Lower lobe of right lung (tissue), 2 donors: ENCODE results near the gene RNPEPL1. TPM values are rescaled to one million over a fixed set of nuclear protein-coding genes. Genes with fewer than 3 reads are reported as not detected.

Experiments used
- ATAC-seq, 2 donors: fragments of 200-7000 bp; cut with Tn5 transposase; one replicate each; pipeline ENCODE4 v1.9.1; 2020 to 2022; ENCODE audit warnings: mild to moderate bottlenecking in 2 of 2, moderate library complexity in 2 of 2
- DNase-seq: peaks from one replicate; pipeline ENCODE4 v3.0.0-alpha.2; 2020
- H3K27ac ChIP-seq: fragments of 200-600 bp; one replicate; pipeline ENCODE4 v1.8.0; 2022
- H3K27me3 ChIP-seq: fragments of 200-600 bp; one replicate; pipeline ENCODE4 v1.8.0; 2022; ENCODE audit warnings: low read depth
- H3K36me3 ChIP-seq: fragments of 200-600 bp; one replicate; pipeline ENCODE4 v1.8.0; 2022; ENCODE audit warnings: mild to moderate bottlenecking
- H3K4me1 ChIP-seq: fragments of 200-600 bp; one replicate; pipeline ENCODE4 v1.8.0; 2022
- H3K4me3 ChIP-seq: fragments of 200-600 bp; one replicate; pipeline ENCODE4 v1.8.0; 2022; ENCODE audit warnings: mild to moderate bottlenecking
- H3K9me3 ChIP-seq: fragments of 200-600 bp; one replicate; pipeline ENCODE4 v1.8.0; 2022
- intact Hi-C: fragments of 100-400 bp; cut with DNase I; formaldehyde crosslinking; loops from one replicate; pipeline ENCODE4 v1.11.0; 2022
- total RNA-seq: library from RNA; stranded (reverse); fragmentation: NEBNext Ultra II Directional; extraction: Animal tissue kit (Norgen Biotek cat#: 25700); gene quantifications from one replicate; pipeline ENCODE4 v1.2.1, GENCODE V29; 2021
- TF ChIP-seq, protein P1 (sequence below): fragments of 200-600 bp; IDR thresholded peaks from one replicate; pipeline ENCODE4 v1.8.0; 2022; ENCODE audit warnings: antibody characterized with exemption, mild to moderate bottlenecking
- donor health status: DM: no; HTN: yes; CAD: no; lungs with severe emphysema.

The RNPEPL1 gene
- total RNA-seq, 1 donor from 2014 or later = 102 TPM

DNA sequence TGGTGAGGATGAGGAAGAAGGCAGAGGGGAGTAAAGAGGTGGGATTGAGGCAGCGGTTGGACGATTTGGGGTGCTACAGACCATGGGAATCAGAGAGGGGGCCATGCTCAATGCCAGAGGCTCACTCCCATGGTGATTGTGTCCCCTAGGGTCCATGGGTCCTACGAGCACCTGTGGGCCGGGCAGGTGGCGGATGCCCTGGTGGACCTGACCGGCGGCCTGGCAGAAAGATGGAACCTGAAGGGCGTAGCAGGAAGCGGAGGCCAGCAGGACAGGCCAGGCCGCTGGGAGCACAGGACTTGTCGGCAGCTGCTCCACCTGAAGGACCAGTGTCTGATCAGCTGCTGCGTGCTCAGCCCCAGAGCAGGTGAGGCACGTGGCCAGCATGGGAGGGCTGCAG is 23.5 kb downstream of the RNPEPL1 start:
- ATAC-seq = no peak
- peak; percentile 39 for DNase-seq
- Histone ChIP-seq H3K27me3 (no peaks in the 10 kb centered on the region), H3K4me3 (no peak overlapping the region), H3K27ac (no peak overlapping the region), H3K36me3 (peaks cover 69% of the 10 kb centered on the region), H3K9me3 (no peaks in the 10 kb centered on the region), H3K4me1 (peaks cover 15% of the 10 kb centered on the region)
- intact Hi-C loops = no loop called here
- TF ChIP-seq, protein P1, sequence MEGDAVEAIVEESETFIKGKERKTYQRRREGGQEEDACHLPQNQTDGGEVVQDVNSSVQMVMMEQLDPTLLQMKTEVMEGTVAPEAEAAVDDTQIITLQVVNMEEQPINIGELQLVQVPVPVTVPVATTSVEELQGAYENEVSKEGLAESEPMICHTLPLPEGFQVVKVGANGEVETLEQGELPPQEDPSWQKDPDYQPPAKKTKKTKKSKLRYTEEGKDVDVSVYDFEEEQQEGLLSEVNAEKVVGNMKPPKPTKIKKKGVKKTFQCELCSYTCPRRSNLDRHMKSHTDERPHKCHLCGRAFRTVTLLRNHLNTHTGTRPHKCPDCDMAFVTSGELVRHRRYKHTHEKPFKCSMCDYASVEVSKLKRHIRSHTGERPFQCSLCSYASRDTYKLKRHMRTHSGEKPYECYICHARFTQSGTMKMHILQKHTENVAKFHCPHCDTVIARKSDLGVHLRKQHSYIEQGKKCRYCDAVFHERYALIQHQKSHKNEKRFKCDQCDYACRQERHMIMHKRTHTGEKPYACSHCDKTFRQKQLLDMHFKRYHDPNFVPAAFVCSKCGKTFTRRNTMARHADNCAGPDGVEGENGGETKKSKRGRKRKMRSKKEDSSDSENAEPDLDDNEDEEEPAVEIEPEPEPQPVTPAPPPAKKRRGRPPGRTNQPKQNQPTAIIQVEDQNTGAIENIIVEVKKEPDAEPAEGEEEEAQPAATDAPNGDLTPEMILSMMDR = no peak

DNA sequence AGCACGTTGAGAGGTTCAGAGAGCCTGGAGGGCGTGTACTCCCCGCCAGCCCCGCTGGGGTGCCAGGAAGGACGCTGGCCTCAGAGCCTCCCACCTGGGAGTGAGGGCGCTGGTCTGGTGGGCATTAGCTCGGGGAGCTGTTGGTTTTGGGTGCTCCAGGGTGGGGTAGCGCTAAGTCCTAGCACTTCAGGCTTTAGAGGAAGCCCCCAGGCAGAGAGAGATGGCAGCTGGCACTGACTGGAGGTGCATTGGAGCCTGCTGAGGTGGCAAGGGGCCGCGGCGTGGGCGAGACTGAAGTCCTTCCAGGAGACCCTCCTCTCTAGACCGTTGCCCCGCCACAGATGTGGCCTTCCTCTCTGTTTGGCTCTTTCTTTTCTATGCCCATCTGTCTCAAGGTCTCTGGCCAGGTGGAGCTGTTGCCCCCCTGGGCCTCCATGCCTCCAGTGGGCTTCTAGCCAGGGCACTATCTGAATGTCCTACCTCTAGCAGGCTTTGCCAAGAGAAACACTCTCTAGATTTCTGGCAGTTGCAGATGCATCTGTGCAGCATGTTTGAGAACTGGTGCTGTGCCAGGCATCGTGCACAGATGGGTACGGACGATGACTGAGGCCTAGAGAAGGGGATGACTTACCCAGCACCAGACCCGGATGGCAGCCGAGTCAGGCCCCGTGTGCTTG is 24.9 kb downstream of the RNPEPL1 start:
- DNase-seq (peak; percentile 30), ATAC-seq (no peak)
- TF ChIP-seq, protein P1 = no peak
- intact Hi-C loops = no loop called here
- Histone ChIP-seq H3K9me3 (no peaks in the 10 kb centered on the region), H3K36me3 (peaks cover 82% of the 10 kb centered on the region), H3K27me3 (no peaks in the 10 kb centered on the region), H3K27ac (no peak overlapping the region), H3K4me3 (no peak overlapping the region), H3K4me1 (peaks cover 4% of the 10 kb centered on the region)

DNA sequence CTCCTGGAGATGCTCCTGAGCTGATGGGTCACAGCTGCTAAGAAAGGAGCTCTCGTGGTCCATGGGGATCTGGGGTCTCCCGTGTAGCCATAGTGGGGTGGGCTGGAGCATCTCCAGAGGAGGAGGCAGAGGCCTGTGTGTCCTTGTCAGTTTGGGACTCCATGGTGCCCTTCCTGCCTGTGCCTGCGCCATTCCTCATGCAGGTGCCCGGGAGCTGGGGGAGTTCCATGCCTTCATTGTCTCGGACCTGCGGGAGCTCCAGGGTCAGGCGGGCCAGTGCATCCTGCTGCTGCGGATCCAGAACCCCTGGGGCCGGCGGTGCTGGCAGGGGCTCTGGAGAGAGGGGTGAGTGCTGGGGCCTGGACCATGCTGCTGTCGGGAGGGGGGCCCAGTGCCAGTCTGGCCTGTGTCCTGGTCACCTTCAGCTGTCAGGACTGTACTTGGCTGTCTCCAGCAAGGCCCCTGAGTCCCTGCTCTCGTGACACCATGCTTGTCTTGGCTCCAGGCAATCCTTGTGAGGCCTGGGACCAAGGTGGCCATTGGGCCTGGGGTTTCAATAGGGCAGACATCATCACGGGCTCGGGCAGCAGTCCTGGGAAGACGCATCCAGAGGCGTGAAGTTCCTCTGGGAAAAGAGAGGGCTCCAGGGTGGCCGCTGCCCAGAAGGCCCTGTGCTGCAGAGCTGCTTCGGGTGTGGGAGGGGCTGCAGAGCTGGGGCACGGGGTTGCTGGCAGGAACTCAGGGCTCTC is 25.6 kb downstream of the RNPEPL1 start:
- DNase-seq (peak; percentile 35), ATAC-seq (no peak)
- H3K27me3 ChIP-seq = no peaks in the 10 kb centered on the region
- TF ChIP-seq, protein P1 = no peak
- no peak overlapping the region for H3K4me3 ChIP-seq
- H3K36me3 ChIP-seq = peaks cover 89% of the 10 kb centered on the region
- H3K9me3 ChIP-seq = no peaks in the 10 kb centered on the region
- H3K4me1 ChIP-seq = no peaks in the 10 kb centered on the region
- intact Hi-C loops = no loop called here
- H3K27ac ChIP-seq = no peak overlapping the region

DNA sequence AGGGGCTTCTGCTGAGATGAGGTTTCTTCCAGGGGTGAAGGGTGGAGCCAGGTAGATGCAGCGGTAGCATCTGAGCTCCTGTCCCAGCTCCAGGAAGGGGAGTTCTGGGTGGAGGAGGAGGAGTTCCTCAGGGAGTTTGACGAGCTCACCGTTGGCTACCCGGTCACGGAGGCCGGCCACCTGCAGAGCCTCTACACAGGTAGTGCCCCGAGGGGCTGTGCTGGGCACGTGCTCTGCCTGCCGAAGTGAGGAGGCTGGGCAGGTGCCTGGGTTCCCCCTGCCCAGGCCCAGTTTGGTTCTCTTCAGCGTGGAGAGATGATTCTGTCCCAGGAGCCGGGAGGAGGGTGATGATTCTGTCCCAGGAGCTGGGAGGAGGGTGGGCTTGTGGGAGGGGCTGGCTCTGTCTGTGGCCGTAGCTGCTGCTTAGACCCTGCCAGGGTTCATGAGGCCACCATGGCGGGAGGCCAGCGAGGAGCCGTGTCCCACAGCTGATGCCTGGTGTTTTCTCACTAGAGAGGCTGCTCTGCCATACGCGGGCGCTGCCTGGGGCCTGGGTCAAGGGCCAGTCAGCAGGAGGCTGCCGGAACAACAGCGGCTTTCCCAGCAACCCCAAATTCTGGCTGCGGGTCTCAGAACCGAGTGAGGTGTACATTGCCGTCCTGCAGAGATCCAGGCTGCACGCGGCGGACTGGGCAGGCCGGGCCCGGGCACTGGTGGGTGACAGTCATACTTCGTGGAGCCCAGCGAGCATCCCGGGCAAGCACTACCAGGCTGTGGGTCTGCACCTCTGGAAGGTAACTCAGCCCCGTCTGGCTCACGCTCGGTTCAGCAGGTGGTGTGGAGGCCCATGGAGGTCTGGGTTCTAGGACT is 26.5 kb downstream of the RNPEPL1 start:
- Histone ChIP-seq H3K27ac (no peak overlapping the region), H3K9me3 (no peaks in the 10 kb centered on the region), H3K4me3 (no peak overlapping the region), H3K27me3 (no peaks in the 10 kb centered on the region), H3K4me1 (no peaks in the 10 kb centered on the region), H3K36me3 (peaks cover 91% of the 10 kb centered on the region)
- DNase-seq (peak; percentile 36), ATAC-seq (no peak)
- intact Hi-C loops = no loop called here
- TF ChIP-seq, protein P1 = no peak

DNA sequence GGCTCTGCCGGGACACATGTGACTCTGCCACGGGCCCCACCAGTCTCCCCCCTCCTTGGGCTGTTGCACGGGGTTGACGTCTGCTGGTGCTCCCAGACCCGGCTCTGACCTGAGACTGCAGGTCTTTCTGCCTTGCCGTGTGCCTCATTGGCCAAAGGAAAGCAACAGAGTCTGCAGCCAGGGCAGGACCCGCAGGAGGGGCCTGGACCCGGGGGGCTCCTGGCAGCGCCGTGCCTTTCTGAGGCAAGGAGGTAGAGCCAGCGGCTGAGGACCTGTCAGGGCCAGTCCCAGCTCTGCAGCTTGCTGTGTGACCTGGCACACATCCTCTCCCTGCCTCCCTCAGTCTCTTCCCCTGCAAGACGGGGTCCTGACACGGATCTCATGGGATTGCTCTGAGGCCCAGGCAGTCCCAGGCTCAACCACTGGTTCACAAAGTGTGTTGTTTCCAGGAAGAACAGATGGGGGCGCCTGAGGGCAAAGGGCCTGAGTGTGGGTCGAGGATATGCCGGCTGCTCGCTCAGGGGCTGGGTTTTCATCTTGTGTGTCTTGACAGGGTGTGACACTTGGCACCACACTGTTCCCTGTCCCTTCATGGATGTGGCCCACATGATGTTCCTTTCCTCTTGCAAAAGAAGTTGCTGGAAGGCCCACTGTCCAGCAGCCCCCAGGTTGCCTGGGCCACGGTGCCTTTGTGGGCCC is 27.2 kb downstream of the RNPEPL1 start:
- H3K9me3 ChIP-seq = no peaks in the 10 kb centered on the region
- intact Hi-C loops = no loop called here
- ATAC-seq = peak in 1 of 2 donors; percentile 10
- H3K27ac ChIP-seq = no peak overlapping the region
- no peaks in the 10 kb centered on the region for H3K27me3 ChIP-seq
- peaks cover 89% of the 10 kb centered on the region for H3K36me3 ChIP-seq
- no peak overlapping the region for H3K4me3 ChIP-seq
- H3K4me1 ChIP-seq = no peaks in the 10 kb centered on the region
- TF ChIP-seq, protein P1 = no peak
- peak; percentile 42 for DNase-seq
